CD4-positive, alpha-beta T cell treated with Interleukin-2 at 100 ng/mL for 4 hours (primary cell): ENCODE results near the gene CELSR1.
"Not testable (repeated sequence)": the region's sequence is repeated elsewhere in the genome, so short reads cannot be mapped to it uniquely, and the experiment has no call there.

Experiments used
- DNase-seq: peaks from one replicate; pipeline ENCODE4 v3.0.0-alpha.2; 2020; ENCODE audit warnings: low spot score

Gene CELSR1

GRCh38 chr22:46320166-46320710 is 217.2 kb downstream of the CELSR1 start:
- no peak for DNase-seq

GRCh38 chr22:46319319-46319718 is 218.1 kb downstream of the CELSR1 start:
- no peak for DNase-seq

- DNase-seq, result no peak
Observed at GRCh38 chr22:46318576-46318975, 218.8 kb downstream of the CELSR1 start.

- DNase-seq, result no peak
Observed at GRCh38 chr22:46317646-46318045, 219.8 kb downstream of the CELSR1 start.

GRCh38 chr22:46315976-46316375 is 221.4 kb downstream of the CELSR1 start:
- DNase-seq, result no peak

- not testable (repeated sequence) for DNase-seq
Observed at GRCh38 chr22:46312848-46313247, 224.6 kb downstream of the CELSR1 start.

- DNase-seq, result no peak
Observed at GRCh38 chr22:46312056-46312455, 225.4 kb downstream of the CELSR1 start.
